ENCODE data around the gene PDGFB.

Gene PDGFB

DNA sequence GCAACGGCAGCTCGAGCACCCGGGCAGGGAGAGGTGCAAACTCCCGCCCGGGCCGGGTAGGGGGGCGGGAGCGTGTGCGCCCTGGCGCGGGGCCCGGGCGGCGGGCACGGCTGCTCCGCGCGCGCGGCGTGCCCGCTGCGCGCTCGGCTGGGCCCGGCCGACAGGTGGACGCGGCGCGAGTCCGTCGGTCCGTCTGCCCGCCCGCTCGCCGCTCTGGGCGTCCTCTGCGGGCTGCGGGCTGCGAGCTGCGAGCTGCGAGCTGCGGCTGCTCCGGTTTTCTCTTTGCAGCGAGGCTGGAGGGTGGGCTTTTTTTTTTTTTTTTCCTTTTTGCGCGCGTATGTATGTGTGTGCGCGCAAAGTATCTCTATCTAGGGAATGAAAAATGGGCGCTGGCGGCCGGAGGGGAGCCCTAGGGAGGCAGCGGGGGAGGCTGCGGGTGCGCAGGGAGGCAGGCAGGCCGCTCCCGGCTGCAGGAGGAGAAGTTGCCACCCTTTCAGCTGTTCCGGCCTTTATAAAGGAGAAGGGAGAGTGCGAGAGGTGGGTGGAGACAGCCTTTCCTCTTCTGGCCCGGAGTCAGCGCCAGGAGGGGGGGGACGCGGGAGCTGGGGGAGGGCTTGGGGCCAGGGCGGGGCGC lies at the start of gene PDGFB:
Gene PDGFB (minus strand): TSS at position 487 of the 634 bp plus-strand sequence. CDS start 1,019 bp downstream, outside the sequence.
- POLR2A ChIA-PET = interaction anchor here (1.5 kb wide), 1 partner anchor 75 kb away, joined by 5 read pairs; the partner anchor contains the start of gene RPL3
- TF ChIP-seq FOXA1 (IDR thresholded peaks at IDR 0.05) = no peak
- TF ChIP-seq SP1 (IDR thresholded peaks at IDR 0.05) = no peak
- TF ChIP-seq FOXM1 (IDR thresholded peaks at IDR 0.05; ENCODE audit: borderline replicate concordance) = no peak
- no peak for TF ChIP-seq ZNF384 (IDR thresholded peaks at IDR 0.05)
- no peak for TF ChIP-seq CTBP1 (IDR thresholded peaks at IDR 0.05; ENCODE audit: borderline replicate concordance)
- no peak for TF ChIP-seq HDGF (IDR thresholded peaks at IDR 0.05; ENCODE audit: borderline replicate concordance)
- TF ChIP-seq FOXK2 (IDR thresholded peaks at IDR 0.05) = no peak
- no peak for TF ChIP-seq SUZ12 (IDR thresholded peaks at IDR 0.05)
- no peak for TF ChIP-seq TARDBP (IDR thresholded peaks at IDR 0.05)
- no peak for TF ChIP-seq BHLHE40 (IDR thresholded peaks at IDR 0.05; ENCODE audit: borderline replicate concordance)
- TF ChIP-seq, protein P1, sequence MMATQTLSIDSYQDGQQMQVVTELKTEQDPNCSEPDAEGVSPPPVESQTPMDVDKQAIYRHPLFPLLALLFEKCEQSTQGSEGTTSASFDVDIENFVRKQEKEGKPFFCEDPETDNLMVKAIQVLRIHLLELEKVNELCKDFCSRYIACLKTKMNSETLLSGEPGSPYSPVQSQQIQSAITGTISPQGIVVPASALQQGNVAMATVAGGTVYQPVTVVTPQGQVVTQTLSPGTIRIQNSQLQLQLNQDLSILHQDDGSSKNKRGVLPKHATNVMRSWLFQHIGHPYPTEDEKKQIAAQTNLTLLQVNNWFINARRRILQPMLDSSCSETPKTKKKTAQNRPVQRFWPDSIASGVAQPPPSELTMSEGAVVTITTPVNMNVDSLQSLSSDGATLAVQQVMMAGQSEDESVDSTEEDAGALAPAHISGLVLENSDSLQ (IDR thresholded peaks at IDR 0.05) = no peak
- TF ChIP-seq ELF4 (IDR thresholded peaks at IDR 0.05) = no peak
- no peak for TF ChIP-seq LEF1 (IDR thresholded peaks at IDR 0.05; ENCODE audit: borderline replicate concordance)
- no peak for TF ChIP-seq L3MBTL2 (conservative IDR thresholded peaks at IDR 0.05)
- no peak for TF ChIP-seq ARNT (IDR thresholded peaks at IDR 0.05)
- no peak for TF ChIP-seq NFRKB (IDR thresholded peaks at IDR 0.05)
- DNase-seq (ENCODE audit: extremely low spot score) = peak; percentile 46
- CTCF ChIA-PET = no interaction called here

DNA sequence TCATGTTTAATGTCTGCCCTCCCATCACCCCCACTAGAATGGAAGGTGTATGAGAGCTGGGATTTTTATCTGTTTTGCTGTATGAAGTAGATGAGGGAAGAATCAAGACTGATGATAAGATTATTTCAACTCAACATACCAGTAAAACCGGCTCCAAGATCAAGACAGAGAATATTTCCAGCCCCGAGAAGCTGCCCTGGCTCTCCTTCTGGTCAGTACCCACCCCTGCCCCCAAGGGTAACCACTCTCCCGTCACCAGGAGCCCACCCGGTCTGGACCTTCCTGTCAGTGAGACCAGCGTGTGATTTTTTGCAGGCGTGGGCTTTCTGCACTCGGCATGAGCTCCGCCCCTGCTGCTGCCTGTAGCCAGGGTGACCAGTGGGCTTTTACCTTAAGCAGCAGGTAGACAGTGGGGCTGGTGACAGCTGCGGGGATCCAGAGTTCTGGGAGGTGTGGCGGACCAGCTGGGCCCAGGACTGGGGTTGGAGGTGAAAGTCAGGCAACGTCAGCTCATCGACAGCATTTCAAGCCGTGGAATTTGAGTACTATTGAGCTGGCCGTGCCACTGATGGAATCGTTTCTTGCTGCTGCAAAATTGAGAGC lies 49.1 kb upstream of the PDGFB start:
- no peak for DNase-seq (ENCODE audit: extremely low spot score)
- ChIA-PET CTCF (interaction anchor here (0.9 to 1.1 kb wide), 2 partner anchors 15 to 33 kb away, joined by 3 to 4 read pairs; no protein-coding TSS in a partner anchor), POLR2A (no interaction called here)

GRCh38 chr22:39292561-39293074 lies 47.8 kb upstream of the PDGFB start:
- DNase-seq (ENCODE audit: extremely low spot score) = peak; percentile 48
- CTCF ChIA-PET = interaction anchor here (1.0 kb wide), 1 partner anchor 19 kb away, joined by 4 read pairs; no protein-coding TSS in a partner anchor
- TF ChIP-seq CTBP1 (IDR thresholded peaks at IDR 0.05; ENCODE audit: borderline replicate concordance) (no peak), L3MBTL2 (conservative IDR thresholded peaks at IDR 0.05) (peak; percentile 61)
- POLR2A ChIA-PET = interaction anchor here (1.7 kb wide), 1 partner anchor 27 kb away, joined by 5 read pairs; the partner anchor contains the start of gene RPL3

More for the DNA sequence above, 49.1 kb upstream of the PDGFB start:
- no peak for TF ChIP-seq CTBP1 (IDR thresholded peaks at IDR 0.05; ENCODE audit: borderline replicate concordance)
- TF ChIP-seq HDGF (IDR thresholded peaks at IDR 0.05; ENCODE audit: borderline replicate concordance) = no peak
- no peak for TF ChIP-seq ARNT (IDR thresholded peaks at IDR 0.05)
- no peak for TF ChIP-seq FOXK2 (IDR thresholded peaks at IDR 0.05)
- TF ChIP-seq SP1 (IDR thresholded peaks at IDR 0.05) = no peak
- no peak for TF ChIP-seq ELF4 (IDR thresholded peaks at IDR 0.05)
- TF ChIP-seq FOXM1 (IDR thresholded peaks at IDR 0.05; ENCODE audit: borderline replicate concordance) = no peak
- TF ChIP-seq NFRKB (IDR thresholded peaks at IDR 0.05) = no peak
- no peak for TF ChIP-seq BHLHE40 (IDR thresholded peaks at IDR 0.05; ENCODE audit: borderline replicate concordance)
- no peak for TF ChIP-seq TARDBP (IDR thresholded peaks at IDR 0.05)
- TF ChIP-seq ZNF384 (IDR thresholded peaks at IDR 0.05) = no peak
- TF ChIP-seq L3MBTL2 (conservative IDR thresholded peaks at IDR 0.05) = no peak
- TF ChIP-seq FOXA1 (IDR thresholded peaks at IDR 0.05) = no peak
- TF ChIP-seq, protein P1 (IDR thresholded peaks at IDR 0.05) = no peak
- TF ChIP-seq SUZ12 (IDR thresholded peaks at IDR 0.05) = no peak
- TF ChIP-seq LEF1 (IDR thresholded peaks at IDR 0.05; ENCODE audit: borderline replicate concordance) = no peak

GRCh38 chr22:39292031-39292462 lies 47.3 kb upstream of the PDGFB start:
- CTCF ChIA-PET = interaction anchor here (1.0 kb wide), 1 partner anchor 19 kb away, joined by 4 read pairs; no protein-coding TSS in a partner anchor
- TF ChIP-seq ELF4 (IDR thresholded peaks at IDR 0.05) (no peak), FOXA1 (IDR thresholded peaks at IDR 0.05) (no peak)
- DNase-seq (ENCODE audit: extremely low spot score) = no peak
- POLR2A ChIA-PET = interaction anchor here (1.7 kb wide), 1 partner anchor 28 kb away, joined by 5 read pairs; the partner anchor contains the start of gene RPL3

GRCh38 chr22:39291523-39291922 lies 46.7 kb upstream of the PDGFB start:
- CTCF ChIA-PET = interaction anchor here (0.9 to 1.0 kb wide), 3 partner anchors 12 to 30 kb away, joined by 3 to 4 read pairs (median 3); no protein-coding TSS in a partner anchor
- POLR2A ChIA-PET = interaction anchor here (1.7 kb wide), 1 partner anchor 28 kb away, joined by 5 read pairs; the partner anchor contains the start of gene RPL3
- TF ChIP-seq LEF1 (IDR thresholded peaks at IDR 0.05; ENCODE audit: borderline replicate concordance) (no peak), SP1 (IDR thresholded peaks at IDR 0.05) (no peak), ELF4 (IDR thresholded peaks at IDR 0.05) (no peak), NFRKB (IDR thresholded peaks at IDR 0.05) (no peak), TARDBP (IDR thresholded peaks at IDR 0.05) (no peak), L3MBTL2 (conservative IDR thresholded peaks at IDR 0.05) (no peak), ARNT (IDR thresholded peaks at IDR 0.05) (no peak), SUZ12 (IDR thresholded peaks at IDR 0.05) (no peak), ZNF384 (IDR thresholded peaks at IDR 0.05) (no peak), FOXA1 (IDR thresholded peaks at IDR 0.05) (no peak), BHLHE40 (IDR thresholded peaks at IDR 0.05; ENCODE audit: borderline replicate concordance) (no peak), FOXK2 (IDR thresholded peaks at IDR 0.05) (no peak)
- TF ChIP-seq, protein P1 (IDR thresholded peaks at IDR 0.05) = no peak
- DNase-seq (ENCODE audit: extremely low spot score) = no peak
